Right ventricle myocardium inferior (tissue), 1 donor: ENCODE data around the gene KPNA4. TPM values are rescaled to one million over a fixed set of nuclear protein-coding genes. Genes with fewer than 3 reads are reported as not detected.
"Not testable (repeated sequence)": the region's sequence is repeated elsewhere in the genome, so short reads cannot be mapped to it uniquely, and the experiment has no call there.

Source experiments
- ATAC-seq: fragments of 200-7000 bp; cut with Tn5 transposase; one replicate; pipeline ENCODE4 v1.9.1; 2020; ENCODE audit warnings: mild to moderate bottlenecking, moderate library complexity
- DNase-seq: peaks from one replicate; pipeline ENCODE4 v3.0.0; 2021; ENCODE audit errors: missing footprints
- intact Hi-C: fragments of 100-400 bp; cut with DNase I; formaldehyde crosslinking; loops from one replicate; pipeline ENCODE4 v1.11.0; 2022
- total RNA-seq: library from RNA; stranded (reverse); fragmentation: NEBNext Ultra II Directional; extraction: Animal tissue kit (Norgen Biotek cat#: 25700); gene quantifications from one replicate; pipeline ENCODE4 v1.2.1, GENCODE V29; 2021
- donor health status: DM: no; HTN: yes; CAD: no; lungs with severe emphysema.

KPNA4 gene
- total RNA-seq, 1 donor from 2014 or later: 120 TPM

GRCh38 chr3:160464971-160465370 lies 100.4 kb downstream of the KPNA4 start:
- intact Hi-C loops: no loop called here
- no peak for ATAC-seq
- no peak for DNase-seq

GRCh38 chr3:160464321-160464720 lies 101.0 kb downstream of the KPNA4 start:
- ATAC-seq (no peak), DNase-seq (no peak)
- intact Hi-C loops: no loop called here

- intact Hi-C loops: no loop called here
- no peak for ATAC-seq
Observed at GRCh38 chr3:160460033-160460432, 105.3 kb downstream of the KPNA4 start.

GRCh38 chr3:160459450-160459970 lies 105.9 kb downstream of the KPNA4 start:
- ATAC-seq (no peak), DNase-seq (no peak)
- intact Hi-C loops: no loop called here

More at GRCh38 chr3:160460033-160460432, 105.3 kb downstream of the KPNA4 start:
- DNase-seq: no peak

- ATAC-seq (no peak), DNase-seq (no peak)
- intact Hi-C loops: no loop called here
Observed at GRCh38 chr3:160458151-160458550, 107.2 kb downstream of the KPNA4 start.

DNA sequence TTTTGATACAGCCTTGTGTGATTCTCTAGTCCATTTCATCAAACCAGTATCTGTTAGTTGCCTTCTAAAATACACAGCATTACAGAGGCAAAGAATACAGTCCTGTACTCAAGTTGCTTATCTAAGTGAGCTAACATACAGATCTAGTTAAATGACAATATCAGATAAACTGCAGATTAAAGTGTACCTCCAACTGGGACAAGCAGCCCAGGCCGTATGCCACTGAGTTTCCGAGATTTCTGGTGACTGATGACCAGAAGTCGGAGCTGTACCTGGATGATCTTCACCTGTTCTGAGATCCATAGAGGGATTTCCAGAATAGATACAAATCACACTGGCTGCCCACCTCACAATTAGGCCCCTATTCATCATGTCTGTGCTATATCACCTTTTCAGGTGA lies 109.5 kb downstream of the KPNA4 start:
- intact Hi-C loops: no loop called here

GRCh38 chr3:160454995-160455394 lies 110.4 kb downstream of the KPNA4 start:
- no peak for DNase-seq
- intact Hi-C loops: no loop called here
- no peak for ATAC-seq

More for the DNA sequence above, 109.5 kb downstream of the KPNA4 start:
- DNase-seq: no peak
- ATAC-seq: no peak

GRCh38 chr3:160452251-160452650 lies 113.1 kb downstream of the KPNA4 start:
- DNase-seq, ATAC-seq, intact Hi-C loops: not testable (repeated sequence)

DNA sequence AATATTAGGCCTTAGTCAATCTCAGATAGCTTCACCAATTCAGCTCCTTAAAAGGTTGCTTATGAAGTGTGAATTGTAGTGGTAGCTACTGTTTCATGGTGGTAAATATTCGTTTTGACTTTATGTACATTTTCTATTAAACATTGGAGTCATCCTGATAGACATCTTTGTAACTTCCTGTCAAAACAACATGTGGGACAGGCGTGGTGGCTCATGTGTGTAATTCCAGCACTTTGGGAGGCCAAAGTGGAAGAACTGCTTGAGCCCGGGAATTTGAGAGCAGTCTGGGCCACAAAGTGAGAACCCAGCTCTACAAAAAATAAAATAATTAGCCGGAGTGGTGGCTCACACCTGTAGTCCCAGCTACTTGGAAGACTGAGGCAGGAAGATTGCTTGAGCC lies 113.8 kb downstream of the KPNA4 start:
- intact Hi-C loops: no loop called here

GRCh38 chr3:160450846-160451245 lies 114.5 kb downstream of the KPNA4 start:
- intact Hi-C loops: no loop called here
- DNase-seq (no peak), ATAC-seq (no peak)

More for the DNA sequence above, 113.8 kb downstream of the KPNA4 start:
- no peak for ATAC-seq
- DNase-seq: no peak

GRCh38 chr3:160449636-160450598 lies 115.5 kb downstream of the KPNA4 start, which contains the start of gene TRIM59:
TSS of gene TRIM59 (minus strand) at chr3:160449786. CDS start at chr3:160439183, 10,603 bp downstream.
- DNase-seq: peak; percentile 94
- peak; percentile 88 for ATAC-seq
- intact Hi-C loops: no loop called here

DNA sequence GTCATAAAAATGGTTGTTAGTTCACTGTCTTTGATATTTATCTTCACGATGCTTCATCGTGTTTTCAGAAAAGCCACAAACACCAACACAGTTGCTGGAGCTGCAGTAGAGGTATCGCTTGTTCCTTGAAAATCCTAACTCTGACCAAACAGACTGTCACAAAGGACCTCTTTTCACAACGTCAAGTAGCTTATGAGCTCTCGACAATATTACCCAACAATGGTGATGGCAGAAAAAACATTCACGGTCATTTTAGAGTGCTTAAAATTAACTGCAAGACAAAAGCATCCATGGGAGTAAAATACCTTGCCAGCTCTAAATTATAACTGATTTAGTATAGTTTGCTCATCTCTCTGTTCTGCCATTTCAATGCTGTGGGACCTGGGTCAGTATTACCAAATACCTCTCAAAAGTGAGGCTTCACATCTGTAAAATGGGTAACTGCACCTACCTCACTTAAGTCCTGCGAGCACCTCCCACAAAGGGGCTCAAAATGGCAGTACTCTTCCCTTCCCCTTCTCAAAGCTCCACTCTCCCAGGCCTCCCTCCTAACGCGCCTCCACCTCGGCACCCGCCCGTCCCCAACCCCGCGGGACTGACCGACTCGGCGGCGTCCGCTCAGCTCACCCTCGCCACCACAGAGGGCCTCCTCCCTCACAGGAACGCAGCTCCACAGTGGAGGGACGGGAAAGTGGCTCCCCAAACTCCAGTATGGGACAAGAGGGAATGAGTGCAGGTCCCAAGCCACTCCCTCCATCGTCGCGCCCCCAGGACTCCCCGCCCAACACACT lies 116.3 kb downstream of the KPNA4 start:
- DNase-seq: no peak
- intact Hi-C loops: no loop called here
- peak; percentile 13 for ATAC-seq

GRCh38 chr3:160447544-160447943 lies 117.8 kb downstream of the KPNA4 start:
- intact Hi-C loops: no loop called here
- no peak for ATAC-seq
- no peak for DNase-seq

DNA sequence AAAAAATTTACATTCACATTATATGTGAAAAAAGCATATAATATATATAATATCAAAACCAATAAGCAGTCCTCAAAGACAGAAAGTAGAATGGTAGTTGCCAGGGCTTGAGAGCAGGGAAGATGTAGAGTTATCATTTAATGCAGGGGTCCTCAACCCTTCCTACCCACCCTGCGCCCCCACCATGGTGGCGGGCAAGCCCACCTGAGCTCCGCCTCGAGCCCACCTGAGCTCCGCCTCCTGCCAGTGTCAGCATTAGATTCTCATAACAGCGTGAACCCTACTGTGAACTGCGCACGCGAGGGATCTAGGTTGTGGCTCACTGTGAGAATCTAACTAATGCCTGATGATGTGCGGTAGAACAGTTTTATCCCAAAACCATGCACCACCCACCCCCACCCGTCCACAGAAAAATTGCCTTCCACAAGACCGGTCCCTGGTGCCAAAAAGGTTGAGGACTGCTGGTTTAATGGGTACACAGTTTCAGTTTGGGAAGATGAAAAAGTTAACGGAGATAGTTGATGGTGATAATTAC lies 118.8 kb downstream of the KPNA4 start:
- ATAC-seq: no peak
- intact Hi-C loops: no loop called here
- DNase-seq: no peak

DNA sequence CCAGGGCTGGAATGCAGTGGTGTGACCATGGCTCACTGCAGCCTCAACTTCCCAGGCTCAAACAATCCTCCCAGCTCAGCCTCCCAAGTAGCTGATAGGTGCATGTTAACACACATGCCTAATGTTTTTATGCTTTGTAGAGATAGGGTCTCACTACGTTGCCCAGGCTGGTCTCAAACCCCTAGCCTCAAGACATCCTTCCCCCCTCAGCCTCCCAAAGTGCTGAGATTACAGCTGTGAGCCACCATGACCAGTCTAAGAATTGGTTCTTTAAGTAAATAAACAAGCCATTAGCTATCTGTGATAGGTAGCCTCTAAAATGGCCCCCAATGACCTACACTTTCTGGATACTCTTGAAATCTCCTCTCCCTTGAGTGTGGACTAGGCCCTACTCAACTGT lies 119.5 kb downstream of the KPNA4 start:
- intact Hi-C loops: no loop called here
- no peak for DNase-seq

More for the DNA sequence above, 119.5 kb downstream of the KPNA4 start:
- ATAC-seq: no peak
